ENCODE data around the gene PLXDC2.

PLXDC2 gene

DNA sequence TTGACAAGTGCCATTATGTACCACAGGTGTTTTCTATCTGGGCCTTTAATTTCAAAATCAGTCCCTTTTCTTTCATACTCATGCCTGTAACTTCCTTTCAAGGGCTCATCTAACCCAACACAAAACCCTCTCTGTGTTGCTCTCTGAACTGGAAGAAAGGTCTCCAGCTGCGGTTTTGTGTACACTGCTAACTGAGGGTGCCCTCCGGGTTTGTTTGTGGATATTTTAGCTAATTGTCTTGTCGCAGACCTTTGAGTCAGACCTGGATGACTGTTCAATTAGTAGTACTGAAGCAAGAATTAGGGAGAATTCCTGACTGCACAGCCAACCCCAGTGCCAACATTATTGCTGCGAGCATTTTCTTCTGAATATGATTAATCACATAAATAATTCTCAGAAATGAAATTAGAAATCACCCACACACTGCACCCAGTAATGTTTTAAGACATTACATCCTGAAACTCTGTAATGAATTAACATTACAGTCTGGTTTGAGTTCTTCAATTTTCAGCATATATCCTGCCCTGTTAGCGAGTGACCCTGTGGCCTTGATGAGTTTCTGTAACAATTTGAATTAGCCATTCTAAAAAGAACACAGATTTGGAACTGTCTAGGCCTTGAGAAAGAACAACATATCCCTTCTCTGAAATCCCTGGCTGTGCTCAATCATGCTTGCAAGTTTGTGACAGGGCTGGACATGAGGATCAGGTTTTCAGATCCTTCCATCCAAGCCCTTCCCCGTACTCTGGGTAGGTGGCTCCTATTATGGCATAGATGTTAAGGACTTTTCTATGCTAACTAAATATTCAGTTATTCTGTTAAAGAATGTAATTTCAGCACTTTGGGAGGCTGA lies 460.1 kb downstream of the PLXDC2 start:
- no peak for DNase-seq (ENCODE audit: low read depth)

GRCh38 chr10:20277820-20278219 lies 461.6 kb downstream of the PLXDC2 start:
- no peak for DNase-seq (ENCODE audit: low read depth)

GRCh38 chr10:20281579-20281978 lies 465.3 kb downstream of the PLXDC2 start:
- no peak for DNase-seq (ENCODE audit: low read depth)

GRCh38 chr10:20287586-20287985 lies 471.4 kb downstream of the PLXDC2 start:
- DNase-seq (ENCODE audit: low read depth) = no peak

DNA sequence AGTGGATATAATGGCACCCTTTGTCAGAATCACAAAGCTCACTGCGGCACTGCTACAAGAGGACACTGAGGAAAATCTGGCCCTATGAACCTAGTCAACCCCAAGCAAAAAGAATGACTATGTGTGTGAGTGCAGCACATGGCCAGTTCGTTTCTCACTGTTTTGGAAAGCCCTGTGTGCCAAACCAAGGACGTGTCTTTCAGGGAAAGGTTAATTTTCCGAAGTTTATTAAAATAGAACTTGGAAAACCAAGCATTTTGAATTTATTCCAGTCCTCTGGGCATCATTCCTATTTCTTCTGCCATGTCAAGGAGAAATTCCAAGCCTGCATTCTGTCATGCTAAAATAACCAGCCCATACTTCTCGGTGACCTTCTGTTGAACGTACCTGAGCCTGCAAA lies 471.8 kb downstream of the PLXDC2 start:
- DNase-seq (ENCODE audit: low read depth) = no peak

DNA sequence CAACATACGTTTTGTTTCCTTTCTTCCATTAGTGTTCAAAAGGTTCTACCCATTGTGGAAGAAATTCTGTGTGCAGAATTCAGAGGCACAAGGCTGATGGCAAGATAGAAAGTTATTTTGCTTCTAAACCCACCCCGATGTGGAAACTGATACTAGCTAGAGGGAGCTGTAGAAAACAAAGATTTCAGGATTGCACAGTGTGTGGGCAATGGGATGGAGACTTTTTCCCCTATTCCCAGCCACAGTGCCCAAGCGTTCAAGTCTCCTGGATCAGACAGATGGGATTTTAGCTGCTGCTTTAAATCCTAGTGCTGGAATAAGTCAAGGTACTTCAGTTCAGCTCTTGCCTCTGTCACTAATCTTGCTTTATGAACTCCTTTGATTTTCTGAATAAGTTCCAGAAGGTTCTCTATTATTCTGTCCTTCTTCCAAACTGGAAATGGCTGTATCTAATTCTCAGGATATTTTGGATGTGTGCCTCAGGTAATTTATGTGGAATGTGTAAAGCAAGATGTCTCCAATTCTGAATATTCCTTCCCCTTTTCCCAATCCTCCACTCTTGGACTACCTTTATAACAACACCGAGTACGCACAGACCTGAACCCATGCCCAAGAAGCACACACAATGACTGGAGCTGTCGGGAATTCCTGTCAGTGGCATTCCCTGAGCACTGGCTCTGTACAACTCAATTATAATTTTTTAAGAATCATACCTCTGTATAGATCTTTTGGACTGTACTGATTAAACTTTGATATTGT lies 473.0 kb downstream of the PLXDC2 start:
- no peak for DNase-seq (ENCODE audit: low read depth)

- DNase-seq (ENCODE audit: low read depth) = no peak
These were observed 482.2 kb downstream of the PLXDC2 start for GRCh38 chr10:20298417-20298816.

DNA sequence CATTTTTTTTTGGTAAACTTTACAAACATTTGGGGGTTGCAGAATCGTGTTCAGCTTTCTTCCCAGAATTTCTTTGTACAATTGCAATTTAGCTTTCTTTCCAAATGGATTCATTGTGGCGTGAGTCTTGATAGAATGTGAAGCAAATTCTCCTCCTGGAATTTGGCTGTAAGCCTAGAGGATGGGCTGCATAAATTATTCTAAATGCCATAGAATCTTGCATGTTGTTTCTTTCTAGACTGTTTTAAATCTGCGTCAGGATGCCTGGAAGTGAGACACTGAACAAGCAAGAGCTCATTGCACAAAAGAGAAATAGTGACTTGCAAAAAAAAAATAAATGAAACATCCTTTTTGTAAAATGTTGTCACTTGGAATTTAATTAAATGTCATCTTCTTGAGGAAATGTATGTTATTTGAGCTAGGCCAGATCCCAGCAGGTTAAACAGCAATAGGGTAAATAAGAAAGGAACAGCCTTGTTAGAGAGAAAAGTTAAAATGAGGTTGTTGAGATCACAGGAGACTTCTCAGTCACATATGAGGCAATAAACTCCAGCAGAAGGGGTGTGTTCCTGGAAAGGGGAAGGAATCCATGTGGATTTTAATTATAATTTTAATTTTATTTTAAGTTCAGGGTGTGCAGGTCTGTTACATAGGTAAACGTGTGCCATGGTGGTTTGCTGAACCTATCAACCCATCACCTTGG lies 483.0 kb downstream of the PLXDC2 start:
- no peak for DNase-seq (ENCODE audit: low read depth)

DNA sequence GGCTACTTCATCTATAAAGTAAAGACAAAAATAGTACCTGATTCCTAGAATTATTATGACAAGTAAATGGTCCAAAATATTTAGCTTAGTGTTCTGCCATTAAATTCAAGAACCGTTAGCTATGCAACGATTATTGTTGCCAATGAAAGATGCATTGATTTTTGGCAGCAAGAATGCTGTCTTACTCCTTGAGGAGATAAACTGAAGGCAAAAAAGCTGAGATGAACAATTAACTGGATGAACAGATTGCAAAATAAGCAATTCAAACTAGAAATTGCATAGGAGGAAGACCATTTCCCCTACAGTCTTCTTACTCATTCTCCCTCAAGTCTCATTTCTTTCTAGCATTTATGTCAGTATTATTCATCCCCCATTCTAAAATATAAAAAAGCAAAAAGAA lies 484.5 kb downstream of the PLXDC2 start:
- DNase-seq (ENCODE audit: low read depth) = no peak

GRCh38 chr10:20302033-20302432 lies 485.8 kb downstream of the PLXDC2 start:
- DNase-seq (ENCODE audit: low read depth) = no peak

DNA sequence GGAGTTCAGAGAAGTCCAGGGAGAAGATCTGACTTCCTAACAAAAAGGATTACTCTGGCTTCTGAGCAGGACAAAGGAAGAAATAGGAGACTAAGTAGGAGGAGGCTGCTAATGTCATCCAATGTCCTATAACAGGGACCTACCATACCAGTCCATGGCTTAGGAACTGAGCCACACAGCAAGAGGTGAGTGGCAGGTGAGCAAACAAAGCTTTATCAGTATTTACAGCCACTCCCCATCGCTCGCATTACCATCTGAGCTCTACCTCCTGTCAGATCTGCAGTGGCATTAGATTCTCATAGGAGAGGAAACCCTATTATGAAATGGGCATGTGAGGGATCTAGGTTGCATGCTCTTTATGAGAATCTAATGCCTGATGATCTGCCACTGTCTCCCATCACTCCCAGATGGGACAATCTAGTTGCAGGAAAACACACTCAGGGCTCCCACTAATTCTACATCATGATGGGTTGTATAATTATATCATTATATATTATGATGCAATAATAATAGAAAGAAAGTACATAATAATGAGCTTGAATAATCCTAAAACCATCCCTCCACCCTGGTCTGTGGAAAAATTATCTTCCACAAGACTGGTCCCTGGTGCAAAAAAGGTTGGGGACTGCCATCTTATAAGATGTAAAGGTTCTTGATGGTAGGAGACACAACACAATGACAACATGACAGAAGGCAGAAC lies 487.4 kb downstream of the PLXDC2 start:
- no peak for DNase-seq (ENCODE audit: low read depth)

- DNase-seq (ENCODE audit: low read depth) = no peak
These were observed 497.4 kb downstream of the PLXDC2 start for GRCh38 chr10:20313665-20314064.

DNA sequence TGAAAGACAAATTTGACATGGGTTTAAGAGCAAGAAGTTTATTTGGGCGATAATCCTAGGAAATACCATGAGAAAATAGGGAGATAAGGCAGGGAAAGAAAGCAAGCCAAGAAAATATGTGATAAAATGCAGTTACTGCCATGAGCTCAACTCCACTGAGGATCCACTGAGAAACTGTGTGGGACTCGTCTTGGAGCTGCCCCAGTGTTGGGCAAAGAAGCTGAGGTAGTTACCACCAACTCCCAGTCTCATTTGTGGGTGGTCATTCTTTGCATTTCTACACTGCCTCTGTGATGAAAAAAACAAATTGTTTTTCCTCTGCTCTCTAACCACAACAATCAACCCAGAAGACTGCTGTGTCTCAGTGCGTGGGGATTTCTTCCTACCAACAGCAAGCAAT lies 498.2 kb downstream of the PLXDC2 start:
- no peak for DNase-seq (ENCODE audit: low read depth)

DNA sequence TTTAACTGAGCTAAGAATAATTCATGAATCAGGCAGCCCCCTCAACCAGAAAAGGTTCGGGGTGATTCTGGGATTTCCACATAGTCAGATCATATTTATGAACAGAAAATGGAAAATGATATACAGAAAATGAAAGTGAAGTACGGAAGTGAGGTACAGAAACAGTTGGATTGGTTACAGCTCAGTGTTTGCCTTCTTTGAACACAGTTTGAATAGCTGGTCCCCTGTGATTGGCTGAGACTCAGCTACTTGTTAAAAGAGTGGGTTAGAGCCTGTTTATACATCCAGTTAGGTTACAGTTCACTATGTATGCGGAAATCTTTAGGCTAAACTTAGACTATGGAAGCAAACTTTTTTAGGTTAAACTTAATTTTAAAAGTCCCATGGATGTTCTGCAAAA lies 511.7 kb downstream of the PLXDC2 start:
- DNase-seq (ENCODE audit: low read depth) = no peak

DNA sequence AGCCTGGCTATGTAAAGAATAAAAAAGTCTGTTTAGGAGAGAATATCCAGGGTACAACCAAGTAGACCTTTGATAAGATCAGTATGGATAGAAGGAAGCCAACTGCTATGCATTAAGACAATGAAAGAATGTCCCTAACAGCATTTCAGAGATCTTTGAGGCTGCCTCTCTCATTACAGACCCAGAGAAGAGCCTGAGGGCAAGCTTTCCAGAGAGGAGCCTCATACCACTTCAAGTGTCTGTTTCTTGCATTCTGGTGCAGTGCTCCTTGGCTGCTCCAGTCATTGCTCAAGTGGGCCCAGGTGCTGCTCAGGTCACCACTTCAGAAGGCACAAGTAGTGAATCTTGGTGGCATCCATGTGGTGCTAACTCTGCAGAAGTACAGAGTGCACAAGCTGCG lies 514.0 kb downstream of the PLXDC2 start:
- DNase-seq (ENCODE audit: low read depth) = no peak

DNA sequence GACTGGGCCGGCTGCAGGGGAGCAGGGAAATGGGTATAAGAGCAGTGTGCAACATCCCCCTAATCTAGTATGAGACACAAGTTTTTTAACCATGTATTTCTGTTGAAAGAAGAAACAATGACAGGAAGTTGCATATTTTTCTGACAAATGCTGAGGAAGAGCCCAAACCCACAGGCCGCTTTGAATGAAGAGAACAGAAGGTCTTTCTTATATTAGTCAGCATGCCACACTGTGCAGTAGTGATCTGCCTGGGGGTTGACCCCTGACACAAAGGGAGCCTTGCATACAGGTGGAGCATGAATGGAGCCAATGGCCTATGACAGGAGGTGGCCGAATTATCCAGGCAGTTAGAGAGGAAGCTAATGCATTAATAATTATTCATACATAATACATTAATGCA lies 518.3 kb downstream of the PLXDC2 start:
- no peak for DNase-seq (ENCODE audit: low read depth)
